HFFc6 (cell line): ENCODE results near the gene BAG5. TPM values are rescaled to one million over a fixed set of nuclear protein-coding genes. Genes with fewer than 3 reads are reported as not detected.

Source experiments
- DNase-seq: peaks from one replicate; pipeline ENCODE4 v3.0.0-alpha.2; 2018
- H3K27ac Mint-ChIP-seq: 2 replicates; pipeline ENCODE4 v1.8.0; 2020; ENCODE audit warnings: mild to moderate bottlenecking, mixed read lengths
- H3K27me3 Mint-ChIP-seq: 2 replicates; pipeline ENCODE4 v1.8.0; 2021; ENCODE audit warnings: mild to moderate bottlenecking, moderate library complexity, mixed read lengths; ENCODE audit not compliant: insufficient read depth
- H3K36me3 Mint-ChIP-seq: 2 replicates; pipeline ENCODE4 v1.8.0; 2021; ENCODE audit warnings: low read depth, mixed read lengths
- H3K4me1 Mint-ChIP-seq: 2 replicates; pipeline ENCODE4 v1.8.0; 2020; ENCODE audit warnings: low read depth, mixed read lengths
- H3K4me3 Mint-ChIP-seq: 2 replicates; pipeline ENCODE4 v1.8.0; 2020; ENCODE audit warnings: mild to moderate bottlenecking, moderate library complexity, mixed read lengths
- H3K9me3 Mint-ChIP-seq: 2 replicates; pipeline ENCODE4 v1.8.0; 2020; ENCODE audit warnings: mild to moderate bottlenecking, mixed read lengths
- CTCF ChIP-seq: fragments of 200-600 bp; sonication (generic); IDR thresholded peaks from 2 replicates; pipeline ENCODE4 v1.5.0; 2021; ENCODE audit warnings: antibody characterized with exemption, mild to moderate bottlenecking
- total RNA-seq, 6 experiments: library from RNA; stranded (reverse); fragmentation: NEBNext Ultra II Directional; extraction: Animal tissue kit (Norgen Biotek cat#: 25700); gene quantifications; 2 replicates in 1 of 6; 3 replicates in 5 of 6; pipeline ENCODE4 v1.2.3, GENCODE V29; 2021

The BAG5 gene
- total RNA-seq, 6 experiments from 2014 or later, result 22.6 to 25.8 (median 23.6) TPM

GRCh38 chr14:103563226-103563620, 766 bp upstream of the BAG5 start:
- Mint-ChIP-seq H3K27me3 (peaks cover 3% of the 10 kb centered on the region; the same call in 1 of the 2 replicates), H3K36me3 (peaks cover 23% of the 10 kb centered on the region), H3K4me1 (peaks cover 44% of the 10 kb centered on the region), H3K27ac (peak overlapping the region; percentile 79), H3K4me3 (peak overlapping the region; percentile 97), H3K9me3 (no peaks in the 10 kb centered on the region; the same call in 1 of the 2 replicates)
- TF ChIP-seq CTCF, result no peak
- no peak for DNase-seq

- H3K36me3 Mint-ChIP-seq, result peaks cover 23% of the 10 kb centered on the region
- DNase-seq, result peak; percentile 8
- no peaks in the 10 kb centered on the region; the same call in 1 of the 2 replicates for H3K9me3 Mint-ChIP-seq
- H3K4me3 Mint-ChIP-seq, result peak overlapping the region; percentile 97
- H3K4me1 Mint-ChIP-seq, result peaks cover 50% of the 10 kb centered on the region
- H3K27me3 Mint-ChIP-seq, result peaks cover 3% of the 10 kb centered on the region; the same call in 1 of the 2 replicates
- no peak for TF ChIP-seq CTCF
- H3K27ac Mint-ChIP-seq, result peak overlapping the region; percentile 93
Measured at GRCh38 chr14:103562179-103562428, 353 bp downstream of the BAG5 start.

- peak; percentile 54 for DNase-seq
- peaks cover 3% of the 10 kb centered on the region; the same call in 1 of the 2 replicates for H3K27me3 Mint-ChIP-seq
- peak overlapping the region; percentile 93 for H3K27ac Mint-ChIP-seq
- peaks cover 50% of the 10 kb centered on the region for H3K4me1 Mint-ChIP-seq
- H3K9me3 Mint-ChIP-seq, result no peaks in the 10 kb centered on the region; the same call in 1 of the 2 replicates
- TF ChIP-seq CTCF, result no peak
- peaks cover 23% of the 10 kb centered on the region for H3K36me3 Mint-ChIP-seq
- peak overlapping the region; percentile 97 for H3K4me3 Mint-ChIP-seq
Measured at GRCh38 chr14:103561381-103562178, 877 bp downstream of the BAG5 start.

GRCh38 chr14:103560691-103561090, 1.8 kb downstream of the BAG5 start:
- no peak for DNase-seq
- Mint-ChIP-seq H3K4me1 (peaks cover 50% of the 10 kb centered on the region), H3K9me3 (no peaks in the 10 kb centered on the region; the same call in 1 of the 2 replicates), H3K27ac (peak overlapping the region; percentile 93; the same call in 1 of the 2 replicates), H3K4me3 (peak overlapping the region; percentile 97), H3K27me3 (peaks cover 3% of the 10 kb centered on the region; the same call in 1 of the 2 replicates), H3K36me3 (peaks cover 23% of the 10 kb centered on the region)
- TF ChIP-seq CTCF, result no peak

GRCh38 chr14:103559766-103560165, 2.7 kb downstream of the BAG5 start:
- no peak for DNase-seq
- Mint-ChIP-seq H3K9me3 (no peaks in the 10 kb centered on the region; the same call in 1 of the 2 replicates), H3K4me3 (no peak overlapping the region), H3K36me3 (peaks cover 23% of the 10 kb centered on the region), H3K4me1 (peaks cover 50% of the 10 kb centered on the region), H3K27me3 (peaks cover 3% of the 10 kb centered on the region; the same call in 1 of the 2 replicates), H3K27ac (no peak overlapping the region; the same call in 1 of the 2 replicates)
- no peak for TF ChIP-seq CTCF
